ENCODE measurements around the gene CD44.
A peak's percentile ranks its signal among the peaks of the same experiment; 100 is the strongest.

CD44 gene

GRCh38 chr11:35160902-35161597 lies 22.1 kb downstream of the CD44 start:
- DNase-seq, result no peak

GRCh38 chr11:35162745-35163144 lies 23.8 kb downstream of the CD44 start:
- no peak for DNase-seq

GRCh38 chr11:35163209-35163608 lies 24.2 kb downstream of the CD44 start:
- no peak for DNase-seq

- no peak for DNase-seq
These were observed 24.9 kb downstream of the CD44 start for GRCh38 chr11:35163702-35164496.

GRCh38 chr11:35165030-35165422 lies 26.1 kb downstream of the CD44 start:
- DNase-seq, result no peak

GRCh38 chr11:35165423-35166368 lies 26.7 kb downstream of the CD44 start:
- peak; percentile 83 for DNase-seq

- DNase-seq, result peak; percentile 73
These were observed 27.7 kb downstream of the CD44 start for GRCh38 chr11:35166369-35167360.

- DNase-seq, result no peak
These were observed 28.5 kb downstream of the CD44 start for GRCh38 chr11:35167426-35167954.

GRCh38 chr11:35168671-35169070 lies 29.7 kb downstream of the CD44 start:
- no peak for DNase-seq

GRCh38 chr11:35169112-35169511 lies 30.1 kb downstream of the CD44 start:
- DNase-seq, result no peak

GRCh38 chr11:35169754-35170153 lies 30.8 kb downstream of the CD44 start:
- no peak for DNase-seq

GRCh38 chr11:35170503-35170902 lies 31.5 kb downstream of the CD44 start:
- DNase-seq, result no peak

GRCh38 chr11:35171226-35171625 lies 32.3 kb downstream of the CD44 start:
- no peak for DNase-seq

- no peak for DNase-seq
These were observed 34.1 kb downstream of the CD44 start for GRCh38 chr11:35173011-35173511.

- DNase-seq, result no peak
These were observed 34.9 kb downstream of the CD44 start for GRCh38 chr11:35173616-35174566.

- DNase-seq, result no peak
These were observed 35.7 kb downstream of the CD44 start for GRCh38 chr11:35174666-35175065.

GRCh38 chr11:35177370-35177769 lies 38.4 kb downstream of the CD44 start:
- DNase-seq, result no peak

GRCh38 chr11:35178067-35178805 lies 39.3 kb downstream of the CD44 start:
- DNase-seq, result no peak

- no peak for DNase-seq
These were observed 39.9 kb downstream of the CD44 start for GRCh38 chr11:35178873-35179272.

All from activated CD8-positive, alpha-beta memory T cell treated with anti-CD3 and anti-CD28 coated beads for 24 hours (primary cell).